CD4-positive, alpha-beta T cell treated with Interleukin-6 for 4 hours (primary cell): ENCODE data around the gene PHAX.
"Not testable (repeated sequence)": the region's sequence is repeated elsewhere in the genome, so short reads cannot be mapped to it uniquely, and the experiment has no call there.

ENCODE experiments used
- DNase-seq: peaks from one replicate; pipeline ENCODE4 v3.0.0-alpha.2; 2020; ENCODE audit warnings: mixed read lengths

PHAX gene

GRCh38 chr5:126659805-126660482, 59.2 kb downstream of the PHAX start:
- DNase-seq, result no peak

DNA sequence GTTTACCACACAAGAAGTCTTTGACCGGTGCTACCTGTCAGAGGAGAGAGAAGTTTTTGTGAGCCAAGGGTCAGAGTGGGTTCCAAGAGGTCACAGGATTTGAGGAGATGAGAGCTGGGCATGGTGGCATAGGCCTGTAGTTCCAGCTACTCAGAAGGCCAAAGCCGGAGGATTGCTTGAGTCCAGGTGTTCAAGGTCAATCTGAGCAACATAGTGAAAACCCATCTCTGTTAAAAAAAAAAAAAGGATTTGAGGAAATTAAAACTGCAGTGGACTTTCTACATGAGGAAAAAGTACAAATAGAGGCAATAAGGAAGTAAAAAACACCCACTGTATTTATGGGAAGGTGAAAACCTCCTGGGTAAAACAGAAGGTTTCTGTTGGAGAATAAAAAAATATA, 63.8 kb downstream of the PHAX start:
- DNase-seq, result no peak

- DNase-seq, result not testable (repeated sequence)
Observed at GRCh38 chr5:126670109-126670508, 69.4 kb downstream of the PHAX start.

- DNase-seq, result not testable (repeated sequence)
Observed at GRCh38 chr5:126671681-126672080, 70.9 kb downstream of the PHAX start.

GRCh38 chr5:126673477-126673876, 72.7 kb downstream of the PHAX start:
- no peak for DNase-seq

DNA sequence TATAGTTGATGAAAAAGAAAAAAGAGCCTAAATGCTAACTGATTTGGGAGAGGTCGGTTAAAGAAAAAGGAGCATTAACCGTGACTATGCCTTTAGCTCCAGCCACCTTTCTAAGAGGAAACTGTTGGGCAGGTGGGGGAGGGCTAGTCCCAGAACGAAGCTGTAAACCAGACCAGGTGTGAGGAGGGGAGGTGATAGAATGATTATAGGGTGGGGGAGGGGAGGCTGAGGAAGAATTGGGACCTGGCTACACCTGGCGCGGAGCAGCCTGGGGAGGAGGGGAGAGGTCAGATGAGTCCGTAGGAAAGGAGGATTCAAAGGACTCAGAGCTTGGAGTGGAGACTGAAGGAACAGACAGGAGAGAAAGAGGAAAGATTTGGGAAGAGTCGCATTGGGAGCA, 73.4 kb downstream of the PHAX start:
- DNase-seq, result no peak

GRCh38 chr5:126675338-126675737, 74.6 kb downstream of the PHAX start:
- no peak for DNase-seq

GRCh38 chr5:126676195-126676624, 75.5 kb downstream of the PHAX start:
- DNase-seq, result peak; percentile 75
